ENCODE measurements around the gene PRKAR1B.

PRKAR1B gene

GRCh38 chr7:603152-603951 is 123.7 kb downstream of the PRKAR1B start:
- DNase-seq (ENCODE audit: low spot score) = no peak

GRCh38 chr7:602341-603141 is 124.5 kb downstream of the PRKAR1B start:
- DNase-seq (ENCODE audit: low spot score) = no peak

- DNase-seq (ENCODE audit: low spot score) = no peak
Measured at GRCh38 chr7:601595-602340, 125.3 kb downstream of the PRKAR1B start.

- no peak for DNase-seq (ENCODE audit: low spot score)
Measured at GRCh38 chr7:601036-601594, 126.0 kb downstream of the PRKAR1B start.

GRCh38 chr7:600149-601035 is 126.7 kb downstream of the PRKAR1B start:
- DNase-seq (ENCODE audit: low spot score) = no peak

- DNase-seq (ENCODE audit: low spot score) = no peak
Measured at GRCh38 chr7:598899-599298, 128.2 kb downstream of the PRKAR1B start.

- DNase-seq (ENCODE audit: low spot score) = no peak
Measured at GRCh38 chr7:597348-598178, 129.5 kb downstream of the PRKAR1B start.

- DNase-seq (ENCODE audit: low spot score) = no peak
Measured at GRCh38 chr7:596819-597182, 130.3 kb downstream of the PRKAR1B start.

- no peak for DNase-seq (ENCODE audit: low spot score)
Measured at GRCh38 chr7:596071-596818, 130.8 kb downstream of the PRKAR1B start.

GRCh38 chr7:595621-596010 is 131.5 kb downstream of the PRKAR1B start:
- no peak for DNase-seq (ENCODE audit: low spot score)

- DNase-seq (ENCODE audit: low spot score) = no peak
Measured at GRCh38 chr7:594920-595620, 132.0 kb downstream of the PRKAR1B start.

GRCh38 chr7:594212-594913 is 132.7 kb downstream of the PRKAR1B start:
- no peak for DNase-seq (ENCODE audit: low spot score)

- no peak for DNase-seq (ENCODE audit: low spot score)
Measured at GRCh38 chr7:593324-594115, 133.6 kb downstream of the PRKAR1B start.

GRCh38 chr7:591856-592628 is 135.0 kb downstream of the PRKAR1B start:
- DNase-seq (ENCODE audit: low spot score) = no peak

GRCh38 chr7:590731-591551 is 136.1 kb downstream of the PRKAR1B start:
- DNase-seq (ENCODE audit: low spot score) = no peak

Data from SK-N-DZ (cell line).